OCI-LY7 (cell line): ENCODE results near the gene NDUFS8. TPM values are rescaled to one million over a fixed set of nuclear protein-coding genes. Genes with fewer than 3 reads are reported as not detected.

Experiments used
- BruUV-seq: library from RNA; stranded (reverse); fragments of 400-500 nt; replicated peaks from 2 replicates; lab custom pipeline; 2021; lab: Mats Ljungman, UMichigan
- CTCF ChIA-PET: fragments of 300-600 bp; sonication (Branson Sonifier 250); formaldehyde crosslinking; loops from one replicate; lab custom pipeline; 2022; ENCODE audit warnings: antibody characterized with exemption; ENCODE audit not compliant: unreplicated experiment; lab: Charles Lee
- POLR2A ChIA-PET: fragments of 300-600 bp; sonication (Branson Sonifier 250); formaldehyde crosslinking; loops from one replicate; lab custom pipeline; 2022; ENCODE audit warnings: antibody characterized with exemption; lab: Charles Lee
- DNase-seq: peaks from one replicate; pipeline ENCODE4 v3.0.0-alpha.2; 2015; ENCODE audit warnings: low spot score
- H2AFZ ChIP-seq: fragments of 200-600 bp; sonication (generic), shearing (Covaris generic); 2 replicates; pipeline ENCODE4 v1.6.1; 2014; ENCODE audit warnings: mild to moderate bottlenecking, antibody characterized with exemption, low read length, moderate library complexity
- H3K27ac ChIP-seq: fragments of 200-600 bp; sonication (generic); 2 replicates; pipeline ENCODE4 v1.5.1; 2014; ENCODE audit warnings: mixed run types, low read depth, mild to moderate bottlenecking, moderate library complexity, low read length, inconsistent platforms; ENCODE audit not compliant: poor library complexity, severe bottlenecking
- H3K36me3 ChIP-seq: fragments of 200-600 bp; sonication (generic); 2 replicates; pipeline ENCODE4 v1.6.1; 2014; ENCODE audit warnings: mild to moderate bottlenecking, antibody characterized with exemption, low read length, moderate library complexity, mixed read lengths; ENCODE audit not compliant: insufficient read depth
- H3K4me1 ChIP-seq: fragments of 200-600 bp; sonication (generic); 2 replicates; pipeline ENCODE4 v1.5.1; 2014; ENCODE audit warnings: mild to moderate bottlenecking, low read length; ENCODE audit not compliant: insufficient read depth, poor library complexity, severe bottlenecking
- H3K4me2 ChIP-seq: fragments of 200-600 bp; sonication (generic); 2 replicates; pipeline ENCODE4 v1.6.1; 2014; ENCODE audit warnings: mild to moderate bottlenecking, low read length
- H3K4me3 ChIP-seq: fragments of 200-600 bp; sonication (generic); 2 replicates; pipeline ENCODE4 v1.5.1; 2014; ENCODE audit warnings: mild to moderate bottlenecking, low read depth, low read length; ENCODE audit not compliant: poor library complexity, severe bottlenecking
- H3K79me2 ChIP-seq: fragments of 200-600 bp; sonication (generic); 2 replicates; pipeline ENCODE4 v1.6.1; 2016; ENCODE audit warnings: low read depth, mild to moderate bottlenecking, low read length, moderate library complexity, mixed read lengths; ENCODE audit not compliant: insufficient read depth
- H3K9me2 ChIP-seq: fragments of 200-600 bp; sonication (generic); 2 replicates; pipeline ENCODE4 v1.6.1; 2016; ENCODE audit warnings: mild to moderate bottlenecking, low read length, mixed read lengths; ENCODE audit not compliant: insufficient read depth
- H3K9me3 ChIP-seq: fragments of 200-600 bp; sonication (generic); 2 replicates; pipeline ENCODE4 v1.6.1; 2014; ENCODE audit warnings: mild to moderate bottlenecking, mixed run types, low read length, mixed read lengths
- H4K20me1 ChIP-seq: fragments of 200-600 bp; sonication (generic); 2 replicates; pipeline ENCODE4 v1.6.1; 2014; ENCODE audit warnings: mild to moderate bottlenecking, antibody characterized with exemption, low read length, moderate library complexity, mixed read lengths; ENCODE audit not compliant: insufficient read depth
- CTCF ChIP-seq: fragments of 200-600 bp; sonication (generic); conservative IDR thresholded peaks from 2 replicates; pipeline ENCODE4 v1.5.1; 2014; ENCODE audit warnings: mild to moderate bottlenecking, antibody characterized with exemption, low read length, moderate library complexity, mixed read lengths
- EZH2phosphoT487 ChIP-seq: fragments of 200-600 bp; sonication (generic); IDR thresholded peaks from 2 replicates; pipeline ENCODE4 v1.6.1; 2018; ENCODE audit warnings: low read depth, borderline replicate concordance, mild to moderate bottlenecking, mixed run types, antibody characterized with exemption, low read length, moderate library complexity, mixed read lengths
- intact Hi-C: fragments of 100-400 bp; cut with micrococcal nuclease; formaldehyde crosslinking; loops from one replicate; pipeline ENCODE4 v1.10.0; 2022; ENCODE audit not compliant: unreplicated experiment
- total RNA-seq, 2 experiments: library from RNA; depleted of rRNA in 1 of 2; stranded (reverse); fragments of >200 nt in 1 of 2; shearing (Covaris generic) in 1 of 2; gene quantifications; 2 replicates each; pipeline ENCODE4 v1.2.3, GENCODE V29; 2014 to 2022

The NDUFS8 gene
- total RNA-seq, 2 experiments from 2014 or later, result 126 to 173 TPM

- Histone ChIP-seq H3K9me3 (no peaks in the 10 kb centered on the region), H4K20me1 (no peaks in the 10 kb centered on the region), H3K4me2 (no peak overlapping the region), H3K27ac (no peak overlapping the region), H3K79me2 (peaks cover 18% of the 10 kb centered on the region; the same call in 1 of the 2 replicates), H2AFZ (no peak overlapping the region), H3K9me2 (no peaks in the 10 kb centered on the region), H3K36me3 (peaks cover 68% of the 10 kb centered on the region), H3K4me1 (peaks cover 13% of the 10 kb centered on the region), H3K4me3 (no peak overlapping the region)
- no peak for TF ChIP-seq CTCF
- no peak for TF ChIP-seq EZH2phosphoT487
- DNase-seq, result no peak
- ChIA-PET POLR2A (no interaction called here), CTCF (interaction anchor here (0.6 kb wide), 1 partner anchor 168 kb away, joined by 7 read pairs; no protein-coding TSS in a partner anchor)
- intact Hi-C loops, result no loop called here
- BruUV-seq, result no TSS peak
Observed at GRCh38 chr11:68044145-68044813, 13.8 kb downstream of the NDUFS8 start.

GRCh38 chr11:68044898-68045351 is 14.4 kb downstream of the NDUFS8 start:
- CTCF ChIA-PET, result no interaction called here
- intact Hi-C loops, result no loop called here
- no peak overlapping the region for H3K4me3 ChIP-seq
- H4K20me1 ChIP-seq, result no peaks in the 10 kb centered on the region
- no peak for DNase-seq
- H3K4me2 ChIP-seq, result no peak overlapping the region
- H3K4me1 ChIP-seq, result peaks cover 13% of the 10 kb centered on the region
- peaks cover 12% of the 10 kb centered on the region; the same call in 1 of the 2 replicates for H3K79me2 ChIP-seq
- POLR2A ChIA-PET, result no interaction called here
- H3K27ac ChIP-seq, result no peak overlapping the region
- peaks cover 75% of the 10 kb centered on the region for H3K36me3 ChIP-seq
- no peaks in the 10 kb centered on the region for H3K9me2 ChIP-seq
- BruUV-seq, result no TSS peak
- no peak overlapping the region for H2AFZ ChIP-seq
- TF ChIP-seq EZH2phosphoT487 (no peak), CTCF (no peak)
- no peaks in the 10 kb centered on the region for H3K9me3 ChIP-seq
